Heart left ventricle (tissue), 13 donors: ENCODE measurements around the gene CNTNAP4.

Experiments
- CTCF ChIP-seq, 12 donors: fragments of 200-600 bp; sonication (generic) in 4 of 12; IDR thresholded peaks; one replicate each; pipeline versions ENCODE4 v1.5.0 to v1.8.0; 2018 to 2022; ENCODE audit warnings: antibody characterized with exemption in 12 of 12, mild to moderate bottlenecking in 5 of 12
- POLR2A ChIP-seq, 2 donors: fragments of 450-650 bp; IDR thresholded peaks; one replicate each; pipeline ENCODE4 v1.6.1; 2017; ENCODE audit warnings: antibody characterized with exemption in 2 of 2, mild to moderate bottlenecking in 2 of 2, moderate library complexity in 2 of 2
- donor health status: ischemic (EF 13 %, LVEDD 7.1; RV severe dilation, severe dysfunction).
- donor health status: DM: no; HTN: yes; CAD: no.
- donor health status: DM: no; HTN: no; CAD: no.
- donor health status: ischemic (EF 25% LVEDD 6.9; RV normal size, moderate dysfunction).
- donor health status: ischemic (EF 25% LVEDD 5.7; RV mildly dilated, moderate dysfunction).
- donor health status: ischemic (EF 35%, LVEDD 5.7; RV mildly dilated, moderate dysfunction).
- donor health status: nonischemic (EF 11% LVEDD 7.7; RV severe dilation, severe dysfunction).
- donor health status: DM: yes; HTN: yes; CAD: no.
- donor health status: PGD.
- donor health status: ischemic (EF 29% LVEDD 5.4; RV normal size, mild dysfunction).
- donor health status: nonischemic (EF 23%, LVEDD 6.1; RV moderate dilation, normal function).

- TF ChIP-seq CTCF (IDR thresholded peaks at IDR 0.05) = no peak
- TF ChIP-seq POLR2A (IDR thresholded peaks at IDR 0.05) = no peak
Observed at GRCh38 chr16:76345163-76345661, 68.0 kb downstream of the CNTNAP4 start.
